Mucosa of rectum (tissue), 2 donors: Measurements from ENCODE around the gene CD58.
A peak's percentile ranks its signal among the peaks of the same experiment; 100 is the strongest.

ENCODE experiments used
- H3K27ac ChIP-seq, 2 donors: one replicate each; pipeline ENCODE4 v1.7.0; 2013; ENCODE audit warnings: inconsistent platforms in 2 of 2, low read depth in 2 of 2, low read length in 2 of 2
- H3K27me3 ChIP-seq, 2 donors: one replicate each; pipeline ENCODE4 v1.7.0; 2013; ENCODE audit warnings: low read length in 2 of 2; ENCODE audit not compliant: control insufficient read depth in 2 of 2, insufficient read depth in 2 of 2
- H3K36me3 ChIP-seq, 2 donors: one replicate each; pipeline ENCODE4 v1.7.0; 2013; ENCODE audit warnings: low read length in 2 of 2; ENCODE audit not compliant: control insufficient read depth in 2 of 2, insufficient read depth in 2 of 2
- H3K4me1 ChIP-seq, 2 donors: one replicate each; pipeline ENCODE4 v1.7.0; 2013; ENCODE audit warnings: low read length in 2 of 2, mild to moderate bottlenecking in 1 of 2; ENCODE audit not compliant: control insufficient read depth in 2 of 2, insufficient read depth in 2 of 2
- H3K4me3 ChIP-seq, 2 donors: one replicate each; pipeline ENCODE4 v1.7.0; 2013; ENCODE audit warnings: low read length in 2 of 2
- H3K9ac ChIP-seq, 2 donors: one replicate each; pipeline ENCODE4 v1.7.0; 2013; ENCODE audit warnings: low read length in 2 of 2, low read depth in 1 of 2, mild to moderate bottlenecking in 1 of 2
- H3K9me3 ChIP-seq, 2 donors: one replicate each; pipeline ENCODE4 v1.7.0; 2013; ENCODE audit warnings: low read length in 2 of 2; ENCODE audit not compliant: control insufficient read depth in 2 of 2
- donor health status: healthy.
- donor health status: Normal muscosa, but diverticular disease.

The CD58 gene

DNA sequence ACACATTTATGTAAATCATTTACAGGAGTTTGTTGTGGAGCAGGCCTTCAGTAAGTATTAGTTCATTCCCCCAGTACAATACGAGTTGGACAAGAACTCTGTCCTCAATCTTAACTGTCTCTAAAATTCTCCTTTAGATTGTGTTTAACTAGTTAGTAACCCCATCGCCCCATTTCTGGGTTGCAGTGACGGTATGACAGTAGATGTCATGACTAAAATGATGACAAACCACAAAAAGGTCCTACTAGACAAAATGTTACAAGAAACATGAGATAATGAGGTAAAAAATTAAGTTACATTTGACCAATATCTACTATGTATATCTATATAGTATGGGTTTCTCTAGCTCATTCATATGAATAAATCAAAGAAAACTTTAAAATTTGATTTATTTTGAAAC is 41.1 kb downstream of the CD58 start:
- Histone ChIP-seq H3K27ac (no peak overlapping the region), H3K36me3 (peaks cover 4 to 10% of the 10 kb centered on the region in 2 donors), H3K9ac (no peak overlapping the region), H3K27me3 (no peaks in the 10 kb centered on the region), H3K9me3 (no peaks in the 10 kb centered on the region), H3K4me1 (no peaks in the 10 kb centered on the region), H3K4me3 (no peak overlapping the region)

DNA sequence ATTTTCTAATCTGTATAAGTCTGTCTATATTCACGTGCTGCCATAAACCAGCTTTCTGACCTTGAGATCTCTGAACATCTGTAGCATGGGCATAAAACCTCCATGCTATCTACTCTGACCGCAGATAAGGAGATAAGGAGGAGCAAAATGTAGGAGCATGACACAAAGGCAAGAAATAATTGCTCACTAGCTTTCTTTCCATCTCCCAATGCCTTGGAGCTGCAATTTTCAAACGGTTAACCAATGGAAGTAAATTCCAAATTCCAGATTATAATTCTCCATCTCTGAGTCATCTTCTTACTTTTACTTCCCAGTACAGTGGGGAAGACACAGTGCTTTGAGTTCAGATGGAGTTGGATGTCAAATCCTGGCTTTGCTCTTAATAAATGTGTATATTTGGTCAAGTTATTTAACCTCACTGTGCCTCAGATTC is 41.6 kb downstream of the CD58 start:
- no peaks in the 10 kb centered on the region for H3K27me3 ChIP-seq
- H3K36me3 ChIP-seq = peaks cover 4 to 10% of the 10 kb centered on the region in 2 donors
- H3K4me3 ChIP-seq = no peak overlapping the region
- no peak overlapping the region for H3K27ac ChIP-seq
- H3K4me1 ChIP-seq = no peaks in the 10 kb centered on the region
- H3K9me3 ChIP-seq = no peaks in the 10 kb centered on the region
- H3K9ac ChIP-seq = no peak overlapping the region

DNA sequence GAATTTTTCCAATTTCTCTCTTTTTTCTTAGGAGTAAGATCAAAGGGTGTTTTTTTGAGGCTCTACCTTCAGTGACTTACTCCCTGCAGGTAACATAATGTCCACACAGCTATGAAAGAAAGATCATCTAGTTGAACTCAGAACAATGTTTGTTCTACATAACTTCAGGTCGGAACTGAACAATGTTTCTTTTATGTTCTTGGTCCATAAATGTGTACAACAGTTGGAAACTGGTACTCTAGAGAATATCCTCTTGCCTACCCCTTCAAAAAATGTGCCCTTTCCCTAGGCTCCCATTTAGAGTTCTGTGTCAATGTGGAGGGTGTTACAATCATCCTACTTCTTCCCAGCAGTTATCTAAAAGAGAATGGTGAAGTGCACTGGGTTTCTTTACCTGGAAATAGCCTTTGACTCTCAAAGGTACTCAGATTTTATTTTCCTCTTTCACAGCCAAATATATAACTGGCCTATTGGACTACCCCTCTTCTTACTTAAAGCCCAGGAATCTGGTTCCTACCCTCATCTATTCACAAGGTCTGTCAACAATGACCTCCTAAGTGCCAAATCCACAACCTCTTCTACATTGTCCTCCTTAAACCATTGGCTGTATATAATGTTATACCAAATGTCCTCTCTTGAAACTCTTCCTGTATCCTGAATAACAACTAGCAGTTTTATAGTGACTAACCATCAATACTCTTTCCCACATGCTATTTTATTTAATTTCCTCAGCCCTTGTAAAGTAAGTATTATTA is 42.3 kb downstream of the CD58 start:
- Histone ChIP-seq H3K9me3 (no peaks in the 10 kb centered on the region), H3K9ac (no peak overlapping the region), H3K27me3 (no peaks in the 10 kb centered on the region), H3K4me3 (no peak overlapping the region), H3K36me3 (peaks cover 1 to 3% of the 10 kb centered on the region in 2 donors), H3K4me1 (no peaks in the 10 kb centered on the region), H3K27ac (no peak overlapping the region)

DNA sequence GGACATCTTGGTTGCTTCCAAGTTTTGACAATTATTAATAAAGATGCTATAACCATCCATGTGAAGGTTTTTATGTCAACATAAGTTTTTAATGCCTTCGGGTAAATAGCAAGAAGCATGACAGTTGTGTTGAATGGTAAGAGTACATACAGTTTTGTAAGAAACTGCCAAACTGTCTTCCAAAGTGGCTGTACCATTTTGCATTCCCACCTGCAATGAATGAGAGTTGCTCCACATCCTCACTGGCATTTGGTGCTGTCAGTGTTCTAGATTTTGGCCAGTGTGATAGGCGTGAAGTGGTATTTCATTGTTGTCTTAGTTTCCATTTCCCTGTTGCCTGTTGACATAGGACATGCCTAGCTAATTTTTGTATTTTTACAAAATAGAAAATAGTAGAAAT is 45.4 kb downstream of the CD58 start:
- H3K27me3 ChIP-seq = no peaks in the 10 kb centered on the region
- H3K4me1 ChIP-seq = no peaks in the 10 kb centered on the region
- H3K9ac ChIP-seq = no peak overlapping the region
- no peak overlapping the region for H3K27ac ChIP-seq
- no peak overlapping the region for H3K4me3 ChIP-seq
- H3K36me3 ChIP-seq = peaks cover 0 to 4% of the 10 kb centered on the region in 2 donors
- H3K9me3 ChIP-seq = no peaks in the 10 kb centered on the region

DNA sequence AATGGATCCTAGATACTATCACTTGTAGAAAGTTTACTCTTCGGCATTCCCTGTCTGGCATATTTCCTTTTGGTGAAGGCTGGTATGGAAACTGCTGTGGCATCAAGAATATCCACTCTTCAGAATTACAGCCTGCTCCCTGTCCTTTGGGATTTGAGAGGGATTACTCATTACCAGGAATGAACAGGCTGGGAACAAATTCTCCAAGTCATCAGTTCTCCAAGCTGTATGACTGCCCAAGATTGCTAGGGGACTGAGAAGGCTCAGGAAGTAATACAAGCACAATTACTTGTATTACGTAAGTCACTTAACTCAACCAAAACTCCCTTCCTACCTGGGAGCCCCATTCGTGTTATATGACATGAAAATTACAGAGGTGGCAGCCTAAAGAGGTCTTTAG is 49.6 kb downstream of the CD58 start:
- H3K27ac ChIP-seq = no peak overlapping the region
- H3K9me3 ChIP-seq = no peaks in the 10 kb centered on the region
- no peaks in the 10 kb centered on the region for H3K27me3 ChIP-seq
- H3K4me3 ChIP-seq = no peak overlapping the region
- H3K36me3 ChIP-seq = peaks cover 5 to 13% of the 10 kb centered on the region in 2 donors
- H3K4me1 ChIP-seq = no peaks in the 10 kb centered on the region
- no peak overlapping the region for H3K9ac ChIP-seq

DNA sequence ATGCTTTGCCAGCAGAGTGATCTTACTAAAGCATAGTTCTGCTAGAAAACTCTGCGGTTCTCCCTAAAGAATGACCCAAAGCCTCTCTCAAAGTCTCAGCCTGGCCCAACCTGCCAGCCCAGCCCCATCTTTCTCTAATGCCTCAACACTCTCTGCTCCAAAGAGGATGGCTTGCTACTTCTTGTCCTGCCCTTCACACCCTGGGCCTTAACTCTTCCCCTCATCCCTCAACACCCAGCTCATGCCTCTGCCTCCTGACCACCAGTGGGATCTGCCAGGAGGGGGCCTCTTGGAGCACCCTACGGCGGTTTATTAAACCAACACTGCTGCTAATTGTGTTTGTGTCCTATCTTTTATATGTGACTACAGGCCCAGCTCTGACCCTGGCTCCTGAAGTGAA is 52.4 kb downstream of the CD58 start:
- Histone ChIP-seq H3K36me3 (peaks cover 5 to 13% of the 10 kb centered on the region in 2 donors), H3K4me3 (no peak overlapping the region), H3K27ac (no peak overlapping the region), H3K9me3 (no peaks in the 10 kb centered on the region), H3K9ac (no peak overlapping the region), H3K27me3 (no peaks in the 10 kb centered on the region), H3K4me1 (peaks cover 2 to 3% of the 10 kb centered on the region in 2 donors)

DNA sequence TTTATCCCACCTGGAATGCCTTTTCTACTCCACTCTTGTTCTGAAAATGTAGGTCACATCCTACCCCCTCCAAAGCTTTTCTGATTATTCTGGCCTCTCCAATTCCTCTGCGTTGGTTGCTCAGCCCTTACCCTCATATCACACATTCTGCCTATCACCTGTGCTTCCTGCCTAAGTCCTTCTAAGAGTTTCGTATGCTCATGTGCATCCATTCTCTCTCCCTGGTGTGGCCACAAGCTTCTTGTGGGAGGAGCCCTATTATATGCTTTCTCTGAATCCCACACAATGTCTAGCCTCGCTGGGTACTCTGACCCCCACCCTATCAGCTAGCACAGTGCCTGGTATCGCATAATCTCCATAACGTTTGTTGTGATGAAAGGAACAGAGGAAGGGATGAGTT is 54.2 kb downstream of the CD58 start:
- Histone ChIP-seq H3K4me1 (peaks cover 2 to 3% of the 10 kb centered on the region in 2 donors), H3K27ac (no peak overlapping the region)

DNA sequence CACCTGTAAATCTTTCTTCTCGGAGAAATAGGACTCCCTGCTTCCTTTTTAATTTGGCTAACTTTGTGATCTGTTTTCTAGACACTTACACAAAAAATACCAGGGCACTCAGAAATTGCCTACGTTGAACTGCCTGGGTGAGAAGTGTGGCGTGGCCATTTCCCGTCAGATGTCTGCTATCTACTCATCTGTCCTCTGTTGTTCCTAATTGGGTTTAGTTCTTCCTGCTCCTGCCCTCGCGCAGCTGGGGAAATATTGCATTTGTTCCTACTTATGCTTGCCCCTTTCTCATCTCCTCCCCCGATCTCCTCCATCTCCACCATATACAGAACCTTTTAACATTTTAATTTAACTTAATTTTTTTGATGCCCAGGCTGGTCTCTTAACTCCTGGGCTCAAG is 55.1 kb downstream of the CD58 start:
- H3K9ac ChIP-seq = no peak overlapping the region
- H3K4me1 ChIP-seq = peaks cover 2 to 3% of the 10 kb centered on the region in 2 donors
- peaks cover 5 to 10% of the 10 kb centered on the region in 2 donors for H3K36me3 ChIP-seq
- H3K4me3 ChIP-seq = no peak overlapping the region
- peak overlapping the region; percentile 17 to 64 for H3K27ac ChIP-seq
- no peaks in the 10 kb centered on the region for H3K9me3 ChIP-seq
- H3K27me3 ChIP-seq = no peaks in the 10 kb centered on the region

More for the DNA sequence above, 54.2 kb downstream of the CD58 start:
- H3K36me3 ChIP-seq = peaks cover 5 to 10% of the 10 kb centered on the region in 2 donors
- H3K27me3 ChIP-seq = no peaks in the 10 kb centered on the region
- no peak overlapping the region for H3K9ac ChIP-seq
- H3K4me3 ChIP-seq = no peak overlapping the region
- H3K9me3 ChIP-seq = no peaks in the 10 kb centered on the region

DNA sequence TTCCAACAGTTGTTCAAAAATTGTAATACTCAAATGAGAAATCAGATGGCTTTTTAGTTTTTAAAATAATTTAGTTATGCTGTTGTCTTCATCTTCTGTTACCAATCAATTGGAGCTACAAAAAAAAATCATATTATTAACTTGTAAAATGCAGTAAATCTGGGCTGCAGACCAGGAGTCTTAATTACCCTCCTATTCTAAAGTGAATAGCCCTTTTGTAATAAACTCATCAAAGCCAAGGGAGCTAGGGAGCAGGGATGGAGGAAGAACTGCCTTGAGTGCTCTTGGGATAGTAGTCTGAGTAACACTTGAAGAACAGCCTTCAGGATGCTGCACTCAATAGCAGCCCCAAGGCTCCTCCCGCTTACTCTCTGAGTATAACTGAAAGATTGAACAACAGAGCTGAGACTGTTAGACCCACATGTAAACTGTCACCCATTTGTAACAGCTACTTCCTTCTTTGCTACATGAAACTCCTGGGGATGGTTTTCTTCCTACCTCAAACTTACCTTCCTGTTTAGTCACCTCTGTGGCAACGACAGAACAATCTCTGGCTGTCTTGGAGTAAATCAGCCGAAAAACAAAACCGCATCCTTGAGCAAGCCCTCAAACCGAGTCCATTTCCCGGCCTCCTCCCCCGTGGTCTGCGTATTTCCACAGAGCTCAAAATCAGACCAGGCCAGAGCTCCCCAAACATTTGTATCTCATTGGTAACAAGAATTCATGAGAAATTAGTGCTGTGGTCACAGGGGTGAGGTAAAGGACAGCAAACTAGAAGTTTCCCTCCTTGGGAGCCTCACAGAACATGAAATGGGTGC is 55.9 kb downstream of the CD58 start:
- Histone ChIP-seq H3K36me3 (peaks cover 5 to 10% of the 10 kb centered on the region in 2 donors), H3K27me3 (no peaks in the 10 kb centered on the region), H3K9me3 (no peaks in the 10 kb centered on the region), H3K27ac (peak overlapping the region; percentile 17 to 64), H3K4me1 (peaks cover 2 to 3% of the 10 kb centered on the region in 2 donors), H3K4me3 (no peak overlapping the region), H3K9ac (no peak overlapping the region)

DNA sequence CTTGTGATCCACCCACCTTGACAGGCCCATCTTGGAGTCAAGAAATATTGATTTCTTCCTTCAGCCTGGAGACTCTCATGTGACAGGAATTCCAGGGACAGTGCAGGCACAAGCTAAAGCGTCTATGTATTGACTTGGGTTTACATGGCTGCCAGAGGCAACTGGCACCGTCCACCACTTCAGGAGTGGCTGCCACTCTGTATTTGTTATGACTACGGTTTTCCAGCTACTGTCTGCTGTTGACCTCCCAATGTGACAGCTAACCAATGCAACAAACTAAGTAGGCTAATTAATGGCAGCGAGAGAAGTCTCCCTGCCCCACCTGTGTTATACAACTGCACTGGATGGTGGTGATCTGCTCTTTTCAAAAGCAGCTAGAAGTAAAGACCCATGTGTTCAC is 56.9 kb downstream of the CD58 start:
- no peak overlapping the region for H3K4me3 ChIP-seq
- no peaks in the 10 kb centered on the region for H3K9me3 ChIP-seq
- H3K36me3 ChIP-seq = peaks cover 3 to 9% of the 10 kb centered on the region in 2 donors
- H3K4me1 ChIP-seq = peaks cover 6% of the 10 kb centered on the region in 2 donors
- no peaks in the 10 kb centered on the region for H3K27me3 ChIP-seq
- no peak overlapping the region for H3K27ac ChIP-seq
- H3K9ac ChIP-seq = no peak overlapping the region
